IMR-90 (cell line): ENCODE measurements around the gene ABCA3. TPM values are rescaled to one million over a fixed set of nuclear protein-coding genes. Genes with fewer than 3 reads are reported as not detected.

ENCODE experiments used
- ATAC-seq: fragments of 200-7000 bp; cut with Tn5 transposase; 2 replicates; pipeline ENCODE4 v1.9.1; 2020; ENCODE audit warnings: low read depth, mild to moderate bottlenecking, moderate library complexity
- BruUV-seq: library from RNA; stranded (reverse); fragments of 400-500 nt; replicated peaks from 2 replicates; lab custom pipeline; 2021; lab: Mats Ljungman, UMichigan
- CTCF ChIA-PET: fragments of 300-600 bp; formaldehyde crosslinking; extraction: SDS; loops from one replicate; lab custom pipeline; 2021; ENCODE audit warnings: antibody characterized with exemption; lab: Yijun Ruan, JAX
- POLR2A ChIA-PET: fragments of 300-600 bp; sonication (Branson Sonifier 250); formaldehyde crosslinking; loops from one replicate; lab custom pipeline; 2022; ENCODE audit warnings: antibody characterized with exemption; ENCODE audit not compliant: unreplicated experiment; lab: Charles Lee
- DNase-seq: peaks from one replicate; pipeline ENCODE4 v3.0.0; 2013
- H2AFZ ChIP-seq: replicated peaks from 2 replicates; pipeline ENCODE3; 2013; ENCODE audit warnings: low read length, mild to moderate bottlenecking; ENCODE audit not compliant: poor library complexity
- H2AK5ac ChIP-seq: 2 replicates; pipeline ENCODE4 v1.6.1; 2013; ENCODE audit warnings: low read depth, low read length, inconsistent platforms
- H2AK9ac ChIP-seq: replicated peaks from 2 replicates; pipeline ENCODE3; 2013; ENCODE audit warnings: mild to moderate bottlenecking, low read depth, low read length, moderate library complexity; ENCODE audit not compliant: poor library complexity
- H2BK120ac ChIP-seq: 2 replicates; pipeline ENCODE4 v1.6.1; 2013; ENCODE audit warnings: low read depth, low read length, inconsistent platforms
- H2BK15ac ChIP-seq: 3 replicates; pipeline ENCODE4 v1.6.1; 2013; ENCODE audit warnings: low read depth, low read length, inconsistent platforms
- H2BK20ac ChIP-seq: 2 replicates; pipeline ENCODE4 v1.6.1; 2013; ENCODE audit warnings: low read depth, mild to moderate bottlenecking, inconsistent platforms, low read length, moderate library complexity
- H2BK5ac ChIP-seq: 2 replicates; pipeline ENCODE4 v1.6.1; 2013; ENCODE audit warnings: mild to moderate bottlenecking, low read depth, low read length, inconsistent platforms; ENCODE audit not compliant: poor library complexity, severe bottlenecking
- H3K14ac ChIP-seq: replicated peaks from 2 replicates; pipeline ENCODE4 v1.6.1; 2013; ENCODE audit warnings: low read depth, low read length, inconsistent platforms
- H3K18ac ChIP-seq: 2 replicates; pipeline ENCODE4 v1.6.1; 2013; ENCODE audit warnings: low read depth, low read length, control low read depth
- H3K23ac ChIP-seq: 2 replicates; pipeline ENCODE4 v1.6.1; 2013; ENCODE audit warnings: low read depth, low read length, inconsistent platforms
- H3K27ac ChIP-seq: 2 replicates; pipeline ENCODE4 v1.5.1; 2013; ENCODE audit warnings: mild to moderate bottlenecking, control low read depth, low read length; ENCODE audit not compliant: insufficient read depth
- H3K27me3 ChIP-seq: 2 replicates; pipeline ENCODE4 v1.6.1; 2013; ENCODE audit warnings: low read length; ENCODE audit not compliant: control insufficient read depth, insufficient read depth
- H3K36me3 ChIP-seq: 2 replicates; pipeline ENCODE4 v1.6.1; 2013; ENCODE audit warnings: low read length, mixed read lengths; ENCODE audit not compliant: control insufficient read depth, insufficient read depth
- H3K4ac ChIP-seq: 2 replicates; pipeline ENCODE4 v1.6.1; 2013; ENCODE audit warnings: low read depth, low read length, inconsistent platforms
- H3K4me1 ChIP-seq: 2 replicates; pipeline ENCODE4 v1.6.1; 2013; ENCODE audit warnings: low read length, mixed read lengths; ENCODE audit not compliant: control insufficient read depth, insufficient read depth
- H3K4me2 ChIP-seq: 2 replicates; pipeline ENCODE4 v1.6.1; 2013; ENCODE audit warnings: low read depth, mild to moderate bottlenecking, control low read depth, low read length, moderate library complexity
- H3K4me3 ChIP-seq: 2 replicates; pipeline ENCODE4 v1.5.1; 2013; ENCODE audit warnings: low read depth, mild to moderate bottlenecking, control low read depth, low read length, moderate library complexity; ENCODE audit not compliant: insufficient read depth
- H3K56ac ChIP-seq: 2 replicates; pipeline ENCODE4 v1.6.1; 2013; ENCODE audit warnings: low read length, inconsistent platforms; ENCODE audit not compliant: insufficient read depth; ENCODE audit errors: extremely low read depth
- H3K79me1 ChIP-seq, 2 experiments: 2 replicates each; pipeline ENCODE4 v1.6.1; 2013; ENCODE audit warnings: low read length in 2 of 2, inconsistent platforms in 1 of 2, low read depth in 1 of 2
- H3K9ac ChIP-seq: 2 replicates; pipeline ENCODE4 v1.6.1; 2013; ENCODE audit warnings: low read depth, low read length, control low read depth
- H3K9me1 ChIP-seq: 2 replicates; pipeline ENCODE4 v1.6.1; 2013; ENCODE audit warnings: low read length, inconsistent platforms; ENCODE audit not compliant: insufficient read depth
- H3K9me3 ChIP-seq: 2 replicates; pipeline ENCODE4 v1.6.1; 2013; ENCODE audit warnings: low read length; ENCODE audit not compliant: control insufficient read depth, insufficient read depth
- H4K20me1 ChIP-seq: 2 replicates; pipeline ENCODE4 v1.6.1; 2013; ENCODE audit warnings: low read length, inconsistent platforms; ENCODE audit not compliant: insufficient read depth
- H4K5ac ChIP-seq: 2 replicates; pipeline ENCODE4 v1.6.1; 2013; ENCODE audit warnings: mild to moderate bottlenecking, low read depth, low read length, control low read depth
- H4K8ac ChIP-seq, 2 experiments: 2 replicates each; pipeline ENCODE4 v1.6.1; 2013; ENCODE audit warnings: low read depth in 2 of 2, low read length in 2 of 2, control low read depth in 1 of 2, inconsistent platforms in 1 of 2
- H4K91ac ChIP-seq: 2 replicates; pipeline ENCODE4 v1.6.1; 2013; ENCODE audit warnings: low read depth, low read length, inconsistent platforms; ENCODE audit not compliant: insufficient read depth
- BHLHE40 ChIP-seq: fragments of 150-350 bp; IDR thresholded peaks from 2 replicates; pipeline ENCODE4 v1.6.1; 2016; ENCODE audit warnings: mild to moderate bottlenecking, low read depth, low read length
- CEBPB ChIP-seq: IDR thresholded peaks from 2 replicates; pipeline ENCODE4 v1.6.1; 2012; ENCODE audit warnings: low read depth, low read length, improper control_type of control experiment
- MAFK ChIP-seq: IDR thresholded peaks from 2 replicates; pipeline ENCODE4 v1.6.1; 2012; ENCODE audit warnings: low read depth, low read length, improper control_type of control experiment
- POLR2A ChIP-seq: IDR thresholded peaks from 2 replicates; pipeline ENCODE4 v1.6.1; 2012; ENCODE audit warnings: mild to moderate bottlenecking, low read depth, low read length
- RAD21 ChIP-seq: IDR thresholded peaks from 2 replicates; pipeline ENCODE4 v1.6.1; 2012; ENCODE audit warnings: low read length, improper control_type of control experiment
- RCOR1 ChIP-seq: IDR thresholded peaks from 2 replicates; pipeline ENCODE4 v1.6.1; 2012; ENCODE audit warnings: mild to moderate bottlenecking, low read length, improper control_type of control experiment; ENCODE audit not compliant: insufficient replicate concordance
- RFX5 ChIP-seq: IDR thresholded peaks from 2 replicates; pipeline ENCODE4 v1.8.0; 2012; ENCODE audit warnings: low read depth, mild to moderate bottlenecking, low read length, moderate library complexity
- WGBS, 2 experiments: methylation state at CpG; one replicate each; pipeline versions ENCODE4 v1.1.5 to v1.1.7; 2013; ENCODE audit warnings: missing lambda C conversion rate in 2 of 2; ENCODE audit not compliant: insufficient read length in 1 of 2; ENCODE audit errors: extremely low coverage in 2 of 2; 5-methylcytosine and 5-hydroxymethylcytosine counted together
- dilution Hi-C: fragments of 300-500 bp; cut with HindIII; formaldehyde crosslinking; loops from one replicate; pipeline ENCODE4 v1.14.3; 2018; ENCODE audit warnings: low sequenced_read_pairs; ENCODE audit not compliant: unreplicated experiment
- in situ Hi-C: fragments of 300-500 bp; cut with MboI; formaldehyde crosslinking; loops from 3 replicates; pipeline ENCODE4 v1.14.3; 2019; ENCODE audit warnings: low sequenced_read_pairs, inconsistent platforms, mixed read lengths
- intact Hi-C: fragments of 100-400 bp; cut with micrococcal nuclease; formaldehyde crosslinking; loops from 2 replicates; pipeline ENCODE4 v1.10.0; 2022
- polyA plus RNA-seq, 3 experiments: library from polyadenylated mRNA; depleted of rRNA; stranded (reverse); fragments of >200 nt; gene quantifications; 2 replicates each; pipeline ENCODE4 v1.2.3, GENCODE V29; 2012; ENCODE audit warnings: low replicate concordance in 1 of 3
- total RNA-seq: library from RNA; depleted of rRNA; stranded (reverse); fragments of >200 nt; gene quantifications from 2 replicates; pipeline ENCODE4 v1.2.3, GENCODE V29; 2012
- TF ChIP-seq, protein P1 (sequence below): fragments of 150-350 bp; IDR thresholded peaks from 2 replicates; pipeline ENCODE4 v1.6.1; 2016; ENCODE audit warnings: low read depth, mild to moderate bottlenecking, low read length, moderate library complexity, borderline replicate concordance

The ABCA3 gene
- total and polyA plus RNA-seq, 2 of the 4 experiments (the other 2 are of a cell fraction): 0.18 to 0.22 TPM

DNA sequence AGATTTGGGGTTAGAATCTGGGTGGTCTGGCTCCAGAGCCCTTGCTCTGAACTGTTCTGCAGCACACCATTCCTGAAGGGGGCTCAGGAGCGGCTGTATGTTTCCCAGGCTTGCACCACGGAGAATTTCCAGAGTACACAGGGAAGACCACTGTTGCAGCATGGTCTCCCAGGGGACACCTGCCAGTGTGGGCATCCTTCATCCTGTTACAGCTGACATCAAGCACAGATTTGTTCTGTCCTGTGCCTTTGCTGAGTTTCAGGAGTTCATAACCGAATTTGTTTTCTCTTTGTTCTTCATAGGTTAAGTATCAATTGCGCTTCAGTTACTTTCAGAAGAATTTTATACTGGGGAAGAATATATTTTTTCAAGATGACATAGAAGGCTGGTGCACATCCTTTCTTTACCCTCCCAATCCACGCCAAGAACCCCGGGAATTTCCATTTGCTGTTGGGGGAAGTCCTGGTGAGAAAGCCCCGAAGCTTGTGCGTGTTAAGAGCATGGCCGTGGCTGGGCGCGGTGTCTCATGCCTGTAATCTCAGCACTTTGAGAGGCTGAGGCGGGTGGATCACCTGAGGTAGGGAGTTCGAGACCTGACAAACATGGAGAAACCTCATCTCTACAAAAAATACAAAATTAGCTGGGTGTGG is 26.3 kb upstream of the ABCA3 start:
- Histone ChIP-seq H4K8ac (no peak overlapping the region; a peak in 1 of 4 replicates), H3K27ac (no peak overlapping the region), H2BK5ac (no peak overlapping the region), H4K91ac (no peak overlapping the region), H3K18ac (no peak overlapping the region), H2BK20ac (no peak overlapping the region), H3K9me3 (no peaks in the 10 kb centered on the region), H3K9ac (no peak overlapping the region), H3K4me3 (no peak overlapping the region), H2BK15ac (no peak overlapping the region), H3K4me2 (no peak overlapping the region), H3K79me1 (no peaks in the 10 kb centered on the region), H3K4ac (no peak overlapping the region), H2AFZ (no peak overlapping the region), H3K14ac (no peak overlapping the region), H3K56ac (no peak overlapping the region), H3K4me1 (peaks cover 1% of the 10 kb centered on the region; the same call in 1 of the 2 replicates), H4K20me1 (no peaks in the 10 kb centered on the region), H2AK5ac (no peak overlapping the region), H4K5ac (no peak overlapping the region), H3K9me1 (no peaks in the 10 kb centered on the region), H2BK120ac (no peak overlapping the region), H2AK9ac (no peak overlapping the region), H3K23ac (no peak overlapping the region), H3K27me3 (peaks cover 30% of the 10 kb centered on the region), H3K36me3 (no peaks in the 10 kb centered on the region)
- ATAC-seq (no peak), DNase-seq (no peak)
- intact Hi-C loops: no loop called here
- 80% methylated on average over 2 of the region's 13 CpGs; no CpG with 5 or more reads in 1 of the 2 experiments for WGBS, 2 experiments
- CTCF ChIA-PET: no interaction called here
- POLR2A ChIA-PET: no interaction called here
- BruUV-seq: no TSS peak
- TF ChIP-seq, protein P1, sequence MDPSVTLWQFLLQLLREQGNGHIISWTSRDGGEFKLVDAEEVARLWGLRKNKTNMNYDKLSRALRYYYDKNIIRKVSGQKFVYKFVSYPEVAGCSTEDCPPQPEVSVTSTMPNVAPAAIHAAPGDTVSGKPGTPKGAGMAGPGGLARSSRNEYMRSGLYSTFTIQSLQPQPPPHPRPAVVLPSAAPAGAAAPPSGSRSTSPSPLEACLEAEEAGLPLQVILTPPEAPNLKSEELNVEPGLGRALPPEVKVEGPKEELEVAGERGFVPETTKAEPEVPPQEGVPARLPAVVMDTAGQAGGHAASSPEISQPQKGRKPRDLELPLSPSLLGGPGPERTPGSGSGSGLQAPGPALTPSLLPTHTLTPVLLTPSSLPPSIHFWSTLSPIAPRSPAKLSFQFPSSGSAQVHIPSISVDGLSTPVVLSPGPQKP: no peak
- TF ChIP-seq MAFK (no peak), POLR2A (no peak), RAD21 (no peak), RCOR1 (no peak), BHLHE40 (no peak), RFX5 (no peak), CEBPB (no peak)
- dilution Hi-C loops: no loop called here
- in situ Hi-C loops: no loop called here
